Sigmoid colon (tissue), 4 donors: ENCODE results near the gene ZIC2.

Source experiments
- CTCF ChIP-seq, 4 experiments: fragments of 450-650 bp in 3 of 4; fragments of 200-600 bp in 1 of 4; IDR thresholded peaks; one replicate each; pipeline ENCODE4 v1.5.1; 2016 to 2019; ENCODE audit warnings: antibody characterized with exemption in 4 of 4, mild to moderate bottlenecking in 3 of 4, moderate library complexity in 2 of 4
- EP300 ChIP-seq, 4 donors: sonication (generic); formaldehyde crosslinking; IDR thresholded peaks; one replicate each; pipeline ENCODE4 v1.6.1; 2017; ENCODE audit warnings: antibody characterized with exemption in 4 of 4

GRCh38 chr13:100022798-100023197 lies 41.2 kb downstream of the ZIC2 start:
- TF ChIP-seq CTCF (IDR thresholded peaks at IDR 0.05), result no peak
- TF ChIP-seq EP300 (IDR thresholded peaks at IDR 0.05), result no peak
